Thoracic aorta (tissue), 2 donors: ENCODE measurements around the gene CELA2B. TPM values are rescaled to one million over a fixed set of nuclear protein-coding genes. Genes with fewer than 3 reads are reported as not detected.
A peak's percentile ranks its signal among the peaks of the same experiment; 100 is the strongest.

ENCODE experiments used
- ATAC-seq: fragments of 150-250 bp; one replicate; pipeline ENCODE4 v1.8.0; 2017; ENCODE audit warnings: low read depth; ENCODE audit not compliant: insufficient number of reproducible peaks, low FRiP score
- DNase-seq: peaks from one replicate; pipeline ENCODE4 v3.0.0-alpha.2; 2020; ENCODE audit warnings: low spot score
- H3K27ac ChIP-seq, 2 donors: fragments of 200-600 bp; sonication (generic); 1 replicate in 1 of 2; 2 replicates in 1 of 2; pipeline ENCODE4 v1.5.1; 2016; ENCODE audit warnings: mild to moderate bottlenecking in 2 of 2, moderate library complexity in 2 of 2
- H3K27me3 ChIP-seq: fragments of 200-600 bp; sonication (generic); replicated peaks from 2 replicates; pipeline ENCODE4 v1.6.0; 2016; ENCODE audit warnings: mild to moderate bottlenecking; ENCODE audit not compliant: insufficient read depth
- H3K36me3 ChIP-seq: fragments of 200-600 bp; sonication (generic); one replicate; pipeline ENCODE4 v1.5.1; 2016
- H3K4me1 ChIP-seq, 2 donors: fragments of 200-600 bp; sonication (generic); 1 replicate in 1 of 2; 2 replicates in 1 of 2; pipeline versions ENCODE4 v1.5.1 to v1.6.0; 2016; ENCODE audit warnings: low read depth in 2 of 2, mild to moderate bottlenecking in 1 of 2; ENCODE audit not compliant: control insufficient read depth in 1 of 2
- H3K4me3 ChIP-seq: fragments of 200-600 bp; sonication (generic); 2 replicates; pipeline ENCODE4 v1.5.1; 2016; ENCODE audit warnings: mild to moderate bottlenecking
- H3K9me3 ChIP-seq: fragments of 200-600 bp; sonication (generic); 2 replicates; pipeline ENCODE4 v1.5.1; 2016
- CTCF ChIP-seq: fragments of 200-600 bp; sonication (generic); IDR thresholded peaks from one replicate; pipeline ENCODE4 v1.5.1; 2019; ENCODE audit warnings: antibody characterized with exemption
- total RNA-seq, 2 donors: library from RNA; depleted of rRNA; stranded (reverse); fragments of >200 nt; gene quantifications; one replicate each; pipeline versions ENCODE4 v1.1.0 to v1.2.3, GENCODE V29; 2016

The CELA2B gene
- total RNA-seq, 2 donors from 2014 or later = not detected

DNA sequence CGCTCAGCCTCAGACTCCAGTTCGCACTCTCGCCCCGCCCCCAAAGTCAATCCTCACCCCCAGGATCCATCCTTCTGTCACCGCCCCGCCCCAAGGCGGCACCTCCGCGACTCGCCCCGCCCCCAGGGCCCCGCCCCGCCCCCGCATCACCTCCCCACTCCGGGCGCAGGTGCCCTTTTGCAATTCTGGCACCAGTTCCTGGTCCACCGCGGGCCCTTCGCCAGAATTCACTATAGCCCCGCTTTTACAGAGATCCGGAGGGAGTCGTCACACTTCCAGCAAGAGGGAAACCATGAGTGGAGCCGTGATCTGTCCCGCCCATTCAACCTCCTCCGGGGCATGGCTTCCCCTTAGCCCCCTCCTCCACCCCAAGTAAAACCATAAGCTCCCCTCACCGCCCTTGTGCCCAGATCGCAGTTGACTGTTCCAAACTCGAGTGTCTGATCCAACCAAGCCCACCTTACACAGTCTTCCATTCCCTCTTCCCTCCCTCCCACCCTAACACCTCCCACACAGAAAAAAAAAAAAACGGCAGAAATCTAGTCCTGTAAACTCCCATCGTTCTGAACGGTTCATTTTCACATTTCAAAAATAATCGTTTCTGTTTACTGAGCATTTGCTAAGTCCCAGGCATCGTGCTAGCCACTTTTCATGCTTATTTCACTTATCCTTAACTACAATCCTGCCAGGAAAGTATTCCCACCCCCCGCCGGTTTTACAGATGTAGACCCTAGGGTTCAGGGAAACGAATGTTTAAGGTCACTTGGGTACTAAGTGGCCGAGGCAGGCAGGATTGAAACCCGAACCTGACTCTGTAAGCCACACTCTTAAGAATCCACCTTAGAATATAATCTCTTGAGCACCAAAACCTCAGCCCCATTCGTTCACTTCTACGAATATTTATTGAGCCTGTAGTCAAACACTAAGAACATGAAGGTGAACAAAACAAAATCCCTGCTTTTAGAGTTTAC is 49.4 kb downstream of the CELA2B start:
- Histone ChIP-seq H3K9me3 (no peaks in the 10 kb centered on the region), H3K4me3 (peak overlapping the region; percentile 98)
- DNase-seq = peak; percentile 98

GRCh38 chr1:15526021-15526489 is 50.2 kb downstream of the CELA2B start:
- no peak for ATAC-seq
- peaks cover 18 to 37% of the 10 kb centered on the region in 2 donors for H3K4me1 ChIP-seq
- no peaks in the 10 kb centered on the region for H3K9me3 ChIP-seq
- peak overlapping the region; percentile 98 for H3K4me3 ChIP-seq
- peaks cover 4% of the 10 kb centered on the region for H3K36me3 ChIP-seq
- TF ChIP-seq CTCF = no peak
- H3K27ac ChIP-seq = peak overlapping the region; percentile 76 to 86
- DNase-seq = no peak
- no peaks in the 10 kb centered on the region for H3K27me3 ChIP-seq

More for the DNA sequence above, 49.4 kb downstream of the CELA2B start:
- no peak for TF ChIP-seq CTCF
- Histone ChIP-seq H3K4me1 (peaks cover 18 to 37% of the 10 kb centered on the region in 2 donors), H3K27ac (peak overlapping the region; percentile 76 to 86), H3K27me3 (no peaks in the 10 kb centered on the region), H3K36me3 (peaks cover 3% of the 10 kb centered on the region)
- ATAC-seq = peak; percentile 46

GRCh38 chr1:15526490-15527339 is 50.8 kb downstream of the CELA2B start, which contains the start of gene DNAJC16:
Gene DNAJC16, plus strand, starts transcription at chr1:15526848. Its CDS starts 2,258 bp downstream, at chr1:15529106.
- no peaks in the 10 kb centered on the region for H3K27me3 ChIP-seq
- peaks cover 7% of the 10 kb centered on the region for H3K36me3 ChIP-seq
- DNase-seq (peak; percentile 97), ATAC-seq (peak; percentile 74)
- H3K4me1 ChIP-seq = peaks cover 18 to 37% of the 10 kb centered on the region in 2 donors
- no peak for TF ChIP-seq CTCF
- H3K27ac ChIP-seq = peak within 1 kb of the TSS; percentile 76 to 88
- H3K4me3 ChIP-seq = peak within 1 kb of the TSS; percentile 98
- no peaks in the 10 kb centered on the region for H3K9me3 ChIP-seq

DNA sequence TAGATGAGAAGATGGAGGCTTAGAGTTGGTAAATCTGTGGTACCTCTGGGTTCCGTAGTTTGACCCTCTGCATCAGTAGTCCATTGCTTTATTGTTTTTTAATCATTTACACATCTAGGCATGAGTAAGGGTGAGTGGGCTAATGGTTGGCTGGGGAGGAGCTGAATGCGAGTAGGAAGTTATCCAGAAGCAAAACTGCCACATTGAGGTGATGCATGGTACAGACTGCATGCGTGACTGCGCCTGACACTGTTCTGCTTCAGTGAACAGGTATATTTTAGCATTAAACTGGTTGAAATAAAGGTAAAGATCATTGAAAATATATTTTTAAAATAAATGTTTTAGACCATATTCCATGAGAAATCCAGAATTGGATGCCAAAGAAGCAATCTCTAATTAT is 55.1 kb downstream of the CELA2B start:
- no peak overlapping the region for H3K27ac ChIP-seq
- no peaks in the 10 kb centered on the region for H3K9me3 ChIP-seq
- H3K4me1 ChIP-seq = peaks cover 6 to 16% of the 10 kb centered on the region in 2 donors
- DNase-seq (no peak), ATAC-seq (no peak)
- H3K4me3 ChIP-seq = no peak overlapping the region
- peaks cover 8% of the 10 kb centered on the region for H3K36me3 ChIP-seq
- H3K27me3 ChIP-seq = no peaks in the 10 kb centered on the region
- no peak for TF ChIP-seq CTCF
